ENCODE results near the gene NECAP2.

DNA sequence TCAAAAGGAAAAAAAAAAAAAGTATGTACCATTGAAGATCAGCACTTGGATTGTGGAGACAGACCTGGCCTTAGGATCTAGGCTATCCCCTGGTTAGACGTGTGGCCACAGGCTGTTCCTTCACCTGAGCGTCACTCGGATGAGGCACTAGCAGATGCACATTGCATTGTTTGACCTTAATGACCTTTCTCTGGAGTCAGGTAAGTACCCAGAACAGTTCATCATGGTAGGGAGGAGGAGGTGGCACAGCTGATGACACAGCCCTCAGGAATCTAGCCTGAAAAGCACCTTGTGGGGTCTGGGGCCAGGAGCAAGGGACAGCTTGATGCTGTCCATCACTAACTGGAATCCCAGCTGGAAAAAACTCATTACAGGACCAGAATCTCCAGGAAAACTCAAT, 21.2 kb downstream of the NECAP2 start:
- no peak for TF ChIP-seq EZH2 (IDR thresholded peaks at IDR 0.05)
- no peak for TF ChIP-seq POLR2AphosphoS5 (IDR thresholded peaks at IDR 0.05; ENCODE audit: borderline replicate concordance, low read depth, low read length)

Measured in SK-N-MC (cell line).